Astrocyte of the cerebellum (primary cell): ENCODE data around the gene CYP26A1.

Source experiments
- DNase-seq: peaks from one replicate; pipeline ENCODE4 v3.0.0-alpha.2; 2011; ENCODE audit warnings: low read depth
- H3K4me3 ChIP-seq: 2 replicates; pipeline ENCODE4 v1.5.1; 2011; ENCODE audit warnings: mild to moderate bottlenecking, low read depth, low read length, moderate library complexity
- CTCF ChIP-seq: IDR thresholded peaks from 2 replicates; pipeline ENCODE4 v1.5.1; 2012; ENCODE audit warnings: low read length, low read depth, moderate library complexity, mild to moderate bottlenecking; ENCODE audit errors: missing control alignments
- in situ Hi-C: cut with HindIII; loops from 2 replicates; pipeline ENCODE4 v1.10.0; 2017; ENCODE audit warnings: low sequenced_read_pairs

The CYP26A1 gene

GRCh38 chr10:93079663-93080349 is 6.1 kb downstream of the CYP26A1 start:
- no peak for DNase-seq
- TF ChIP-seq CTCF: no peak
- no peak overlapping the region for H3K4me3 ChIP-seq
- in situ Hi-C loops: no loop called here

- DNase-seq: no peak
- TF ChIP-seq CTCF: peak; percentile 81
- H3K4me3 ChIP-seq: no peak overlapping the region
- in situ Hi-C loops: no loop called here
Observed at GRCh38 chr10:93080350-93081046, 6.8 kb downstream of the CYP26A1 start.

- DNase-seq: no peak
- H3K4me3 ChIP-seq: no peak overlapping the region
- TF ChIP-seq CTCF: no peak
- in situ Hi-C loops: no loop called here
Observed at GRCh38 chr10:93081318-93081717, 7.6 kb downstream of the CYP26A1 start.

GRCh38 chr10:93081834-93082233 is 8.1 kb downstream of the CYP26A1 start:
- no peak overlapping the region for H3K4me3 ChIP-seq
- TF ChIP-seq CTCF: no peak
- peak; percentile 81 for DNase-seq
- in situ Hi-C loops: no loop called here

- no peak overlapping the region for H3K4me3 ChIP-seq
- DNase-seq: no peak
- in situ Hi-C loops: no loop called here
- no peak for TF ChIP-seq CTCF
Observed at GRCh38 chr10:93083743-93084539, 10.2 kb downstream of the CYP26A1 start.

- no peak for DNase-seq
- TF ChIP-seq CTCF: no peak
- in situ Hi-C loops: no loop called here
- H3K4me3 ChIP-seq: no peak overlapping the region
Observed at GRCh38 chr10:93085272-93085859, 11.7 kb downstream of the CYP26A1 start.
